GM18868 (cell line): ENCODE measurements around the gene PRXL2A.
A peak's percentile ranks its signal among the peaks of the same experiment; 100 is the strongest.
"Not testable (repeated sequence)": the region's sequence is repeated elsewhere in the genome, so short reads cannot be mapped to it uniquely, and the experiment has no call there.

ENCODE experiments used
- ATAC-seq: cut with Tn5 transposase; IDR thresholded peaks from one replicate; pipeline ENCODE4 v1.9.1; 2021; ENCODE audit warnings: mild to moderate bottlenecking, moderate library complexity; ENCODE audit not compliant: unreplicated experiment

The PRXL2A gene

GRCh38 chr10:80408242-80409101, at the start of gene PRXL2A:
Gene PRXL2A, plus strand, starts transcription at chr10:80408551. Its CDS starts 11,917 bp downstream, at chr10:80420468.
- peak; percentile 90 for ATAC-seq

DNA sequence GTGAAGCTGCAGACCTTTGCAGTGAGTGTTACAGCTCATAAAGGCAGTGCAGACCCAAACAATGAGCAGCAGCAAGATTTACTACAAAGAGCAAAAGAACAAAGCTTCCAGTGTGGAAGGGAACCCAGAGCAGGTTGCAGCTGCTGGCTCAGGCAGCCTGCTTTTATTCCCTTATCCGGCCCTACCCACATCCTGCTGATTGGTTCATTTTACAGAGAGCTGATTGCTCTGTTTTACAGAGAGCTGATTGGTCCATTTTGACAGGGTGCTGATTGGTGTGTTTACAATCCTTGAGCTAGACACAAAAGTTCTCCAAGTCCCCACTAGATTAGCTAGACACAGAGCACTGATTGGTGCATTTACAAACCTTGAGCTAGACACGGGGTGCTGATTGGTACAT, 49.4 kb upstream of the PRXL2A start:
- not testable (repeated sequence) for ATAC-seq

- ATAC-seq, result no peak
Observed at GRCh38 chr10:80359644-80360043, 48.7 kb upstream of the PRXL2A start.

DNA sequence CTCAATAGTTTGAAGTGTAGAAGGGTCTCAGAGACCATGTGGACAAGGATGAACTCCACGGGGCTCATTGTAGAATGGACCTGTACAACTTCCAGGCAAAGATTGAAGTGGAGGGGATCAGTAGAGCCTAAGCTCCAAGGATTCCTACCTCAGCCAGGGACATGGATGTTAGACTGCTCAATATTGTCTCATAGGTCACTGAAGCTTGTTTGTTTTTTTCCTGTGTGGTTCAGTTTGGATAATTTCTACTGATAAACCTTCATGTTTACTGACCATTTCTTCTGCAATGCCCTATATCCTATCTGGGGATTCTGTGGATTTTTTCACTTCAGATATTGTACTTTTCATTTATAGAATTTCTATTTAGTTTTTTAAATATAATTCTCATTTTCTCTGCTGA, 42.8 kb upstream of the PRXL2A start:
- ATAC-seq, result no peak

DNA sequence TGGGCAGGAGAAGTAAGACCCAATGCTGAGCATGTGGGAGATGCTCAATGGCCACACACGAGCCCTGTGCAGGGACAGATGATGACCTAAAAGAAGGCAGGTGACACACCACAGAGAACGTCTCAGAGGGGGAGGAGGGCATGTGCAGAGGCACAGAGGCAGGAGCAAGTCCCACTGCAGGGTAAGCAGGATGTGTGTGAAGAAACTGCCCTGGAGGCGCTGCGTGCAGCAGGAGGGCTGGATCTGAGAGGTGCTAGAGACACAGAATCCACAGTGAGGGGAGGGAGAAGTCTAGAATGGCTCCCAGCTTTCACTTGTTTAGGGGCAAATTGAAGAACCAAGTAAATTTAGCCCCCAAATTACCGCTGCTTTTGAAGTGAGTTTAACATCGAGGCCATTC, 36.9 kb upstream of the PRXL2A start:
- no peak for ATAC-seq

GRCh38 chr10:80372675-80373074, 35.7 kb upstream of the PRXL2A start:
- ATAC-seq, result no peak

DNA sequence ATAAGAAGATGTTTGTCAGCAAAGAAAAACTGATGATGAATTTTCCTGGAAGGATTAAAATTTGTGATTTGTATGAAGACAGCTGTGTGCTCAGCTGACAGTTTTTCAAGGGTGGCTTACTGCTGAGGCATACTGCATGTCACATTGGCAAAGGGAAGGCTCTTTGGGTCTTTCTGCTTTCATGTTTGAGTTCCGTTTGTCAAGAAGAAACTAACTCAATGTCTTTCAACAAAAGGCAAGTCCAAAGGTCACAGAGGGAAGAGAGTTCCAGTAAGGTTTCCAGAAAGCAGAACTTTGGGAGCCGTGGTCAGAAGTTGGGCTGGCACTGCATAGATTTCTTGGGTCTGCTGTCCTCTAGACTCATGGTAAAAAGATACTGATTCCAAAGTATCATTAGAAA, 34.8 kb upstream of the PRXL2A start:
- ATAC-seq, result no peak

GRCh38 chr10:80379701-80380100, 28.6 kb upstream of the PRXL2A start:
- ATAC-seq, result no peak

DNA sequence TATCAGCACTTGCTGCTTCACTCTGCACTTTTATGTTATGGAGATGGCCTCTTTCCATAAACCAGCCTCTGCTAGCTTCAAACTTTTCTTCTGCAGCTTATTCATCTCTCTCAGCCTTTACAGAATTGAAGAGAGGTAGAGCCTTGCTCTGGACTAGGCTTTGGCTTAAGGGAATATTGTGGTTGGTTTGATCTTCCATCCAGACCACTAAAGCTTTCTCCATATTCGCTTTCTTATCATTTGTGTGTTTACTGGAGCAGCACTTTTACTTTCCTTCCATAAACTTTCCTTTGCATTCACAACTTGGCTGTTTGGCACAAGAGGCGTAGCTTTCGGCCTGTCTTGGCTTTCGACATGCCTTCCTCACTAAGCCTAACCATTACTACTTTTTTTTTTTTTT, 28.2 kb upstream of the PRXL2A start:
- ATAC-seq, result no peak

DNA sequence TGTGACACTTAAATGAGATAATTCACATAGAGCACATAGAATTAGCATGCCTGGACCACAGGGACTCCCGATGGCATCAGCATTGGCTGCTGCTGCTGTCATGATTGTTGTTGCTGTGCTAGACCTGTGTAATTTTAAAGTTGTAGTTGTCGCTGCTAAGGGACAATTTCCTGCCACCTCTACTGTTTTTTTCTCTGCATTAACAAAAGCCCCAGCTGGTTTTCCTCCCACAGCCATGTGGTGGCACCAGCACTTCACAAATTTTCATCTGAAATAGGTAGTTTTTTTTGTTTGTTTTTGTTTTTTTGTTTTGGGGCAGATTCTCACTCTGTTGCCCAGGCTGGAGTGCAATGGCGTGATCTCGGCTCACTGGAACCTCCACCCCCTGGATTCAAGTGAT, 25.4 kb upstream of the PRXL2A start:
- peak; percentile 73 for ATAC-seq

GRCh38 chr10:80390740-80391139, 17.6 kb upstream of the PRXL2A start:
- ATAC-seq, result no peak

DNA sequence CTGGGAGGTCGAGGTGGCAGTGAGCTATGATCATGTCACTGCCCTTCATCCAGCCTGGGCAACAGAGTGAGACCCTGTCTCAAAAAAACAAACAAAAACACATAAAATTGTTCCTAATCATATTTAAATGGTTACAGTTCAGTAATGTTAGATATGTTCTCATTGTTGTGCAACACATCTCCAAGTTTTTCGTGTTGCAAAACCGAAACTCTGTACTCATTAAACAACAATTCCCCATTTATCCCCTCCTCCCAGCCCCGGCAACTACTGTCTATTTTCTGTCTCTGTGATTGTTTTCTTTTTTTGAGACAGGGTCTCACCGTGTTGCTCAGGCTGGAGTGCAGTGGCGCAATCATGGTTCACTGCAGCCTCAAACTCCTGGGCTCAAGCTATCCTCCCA, 16.1 kb upstream of the PRXL2A start:
- no peak for ATAC-seq

- ATAC-seq, result no peak
Observed at GRCh38 chr10:80394358-80394916, 13.9 kb upstream of the PRXL2A start.

GRCh38 chr10:80397014-80397413, 11.3 kb upstream of the PRXL2A start:
- no peak for ATAC-seq

DNA sequence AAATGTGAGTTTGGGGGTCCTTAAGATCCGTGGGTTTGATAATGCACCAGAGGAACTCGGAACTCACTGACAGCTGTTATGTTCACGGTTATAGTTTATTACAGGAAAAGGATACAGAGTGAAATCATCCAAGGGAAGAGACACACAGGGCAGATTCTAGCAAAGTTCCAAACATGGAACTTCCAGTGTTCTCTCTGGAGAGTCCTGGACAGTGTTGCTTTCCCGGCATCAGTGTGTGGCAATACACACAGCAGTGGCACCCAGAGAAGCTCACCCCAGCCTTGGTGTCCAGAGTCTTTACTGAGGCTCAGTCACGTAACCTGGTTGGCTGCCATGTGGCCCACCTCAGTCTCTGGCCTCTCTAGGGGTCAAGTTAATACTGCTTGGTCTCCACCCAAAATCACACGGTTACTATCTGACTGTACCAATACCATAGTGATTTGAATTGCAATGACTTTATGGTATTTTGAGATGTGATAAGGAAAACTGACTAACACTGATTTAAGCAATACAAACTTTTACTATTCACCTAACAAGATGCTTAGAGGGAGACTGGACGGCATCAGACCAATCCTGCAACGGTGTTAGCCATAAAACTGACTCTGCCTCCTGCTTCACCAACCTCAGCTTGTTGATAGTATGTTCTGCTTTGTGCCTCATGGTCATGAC, 8.1 kb upstream of the PRXL2A start:
- ATAC-seq, result no peak

- ATAC-seq, result no peak
Observed at GRCh38 chr10:80405035-80405434, 3.3 kb upstream of the PRXL2A start.

GRCh38 chr10:80405626-80406025, 2.7 kb upstream of the PRXL2A start:
- ATAC-seq, result no peak

- ATAC-seq, result no peak
Observed at GRCh38 chr10:80406204-80406603, 2.1 kb upstream of the PRXL2A start.

- ATAC-seq, result peak; percentile 23
Observed at GRCh38 chr10:80407812-80408241, 524 bp upstream of the PRXL2A start.

DNA sequence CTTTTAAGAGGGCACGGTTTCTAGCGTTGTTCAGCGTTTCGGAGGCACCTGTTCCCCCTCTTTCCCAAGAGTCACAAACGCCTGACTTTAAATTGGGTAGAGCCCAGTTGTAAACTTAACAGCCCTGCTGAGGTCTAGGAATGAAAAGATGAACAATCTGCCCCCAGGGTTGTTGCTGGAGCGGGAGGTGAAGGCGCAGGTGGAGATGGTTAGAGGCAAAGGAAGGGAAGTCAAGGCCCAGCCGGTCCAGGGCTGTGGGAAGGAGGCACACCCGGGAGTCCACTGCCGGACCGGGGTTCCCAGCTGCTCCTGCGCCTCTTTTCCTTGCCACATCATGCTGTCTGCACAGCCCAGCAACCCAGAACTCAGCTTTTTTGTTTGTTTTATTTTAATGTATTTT, 770 bp downstream of the PRXL2A start:
- no peak for ATAC-seq

GRCh38 chr10:80410122-80410521, 1.8 kb downstream of the PRXL2A start:
- no peak for ATAC-seq

DNA sequence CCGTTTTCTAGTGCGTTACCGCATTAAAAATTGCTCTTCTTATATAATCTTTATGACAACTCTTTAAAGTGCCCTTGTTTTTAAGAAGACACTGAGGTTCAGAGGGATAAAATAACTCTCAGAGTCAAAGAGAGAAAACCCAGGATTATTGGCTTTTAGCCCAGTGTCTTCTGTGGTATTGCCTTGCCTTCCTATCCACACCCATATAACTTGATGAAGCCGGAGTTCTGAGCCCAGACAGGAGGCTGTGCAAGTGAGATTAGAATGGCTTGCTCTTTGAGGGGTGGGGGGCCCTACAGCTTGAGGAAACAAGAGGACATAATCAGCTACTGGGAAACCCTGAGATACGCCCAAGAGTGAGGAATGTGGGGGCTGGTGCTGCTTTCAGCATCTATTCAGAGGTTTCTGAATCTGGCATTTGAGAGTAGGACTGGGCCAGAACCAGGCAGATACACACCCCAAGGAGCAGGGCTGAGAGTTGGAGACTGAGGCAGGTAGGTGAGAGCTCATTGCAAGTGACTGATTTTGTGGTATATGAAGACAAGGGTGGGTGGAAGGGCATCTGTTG, 2.3 kb downstream of the PRXL2A start:
- ATAC-seq, result no peak
